Thyroid gland (tissue), 4 donors: ENCODE measurements around the gene LZTS2.
A peak's percentile ranks its signal among the peaks of the same experiment; 100 is the strongest.

Experiments
- CTCF ChIP-seq, 6 experiments: fragments of 200-600 bp in 3 of 6; fragments of 450-650 bp in 3 of 6; sonication (generic) in 3 of 6; IDR thresholded peaks; one replicate each; pipeline ENCODE4 v1.5.1; 2016 to 2019; ENCODE audit warnings: antibody characterized with exemption in 6 of 6, mild to moderate bottlenecking in 2 of 6, inconsistent platforms in 1 of 6, moderate library complexity in 1 of 6
- POLR2A ChIP-seq, 2 donors: fragments of 450-650 bp; IDR thresholded peaks; one replicate each; pipeline ENCODE4 v1.6.1; 2017; ENCODE audit warnings: antibody characterized with exemption in 2 of 2, mild to moderate bottlenecking in 2 of 2, moderate library complexity in 1 of 2

GRCh38 chr10:100999742-101000126, at the start of gene LZTS2:
- TF ChIP-seq POLR2A (IDR thresholded peaks at IDR 0.05) (no peak), CTCF (IDR thresholded peaks at IDR 0.05) (peak in 1 of 6 experiments; percentile 6)
